SK-N-SH treated with all-trans-retinoic acid at 6 μM for 48 hours (cell line): Measurements from ENCODE around the gene KAT5.

Experiments
- RARB ChIP-seq: fragments of 250-450 bp; sonication (Bioruptor Pico); IDR thresholded peaks from 2 replicates; pipeline ENCODE4 v1.8.0; 2021; ENCODE audit warnings: mild to moderate bottlenecking, moderate library complexity
- ZFP3 ChIP-seq: fragments of 250-450 bp; sonication (Bioruptor Pico); IDR thresholded peaks from 2 replicates; pipeline ENCODE4 v1.5.0; 2020; ENCODE audit warnings: mild to moderate bottlenecking, moderate library complexity
- ZFP30 ChIP-seq: fragments of 450-650 bp; formaldehyde crosslinking; IDR thresholded peaks from 2 replicates; pipeline ENCODE4 v1.5.0; 2022; ENCODE audit warnings: mild to moderate bottlenecking, moderate library complexity
- TF ChIP-seq, protein P1 (sequence below): fragments of 250-450 bp; sonication (Bioruptor Pico); IDR thresholded peaks from 2 replicates; pipeline ENCODE4 v1.8.0; 2020; ENCODE audit warnings: mild to moderate bottlenecking, moderate library complexity, borderline replicate concordance

DNA sequence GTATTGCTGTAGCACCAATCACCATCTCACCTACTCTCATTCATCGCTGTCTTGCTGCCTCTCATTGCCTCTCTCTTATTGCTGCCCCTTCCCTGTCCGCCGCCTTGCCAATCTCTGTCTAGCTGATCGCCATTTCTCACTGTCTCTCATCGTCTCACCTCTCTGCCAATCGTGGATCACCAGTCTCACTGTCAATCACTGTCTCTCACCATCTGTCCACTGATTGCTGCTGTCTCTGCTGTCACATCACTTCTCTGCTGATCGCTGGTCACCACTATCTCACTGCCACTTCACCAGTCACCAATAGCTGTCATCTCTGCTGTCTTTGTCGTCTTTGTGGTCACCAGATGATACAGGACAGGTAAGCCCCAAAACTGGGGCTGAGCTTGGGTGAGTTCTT lies 29.1 kb downstream of the KAT5 start:
- no peak for TF ChIP-seq ZFP30 (CRISPR knock-in tag)
- no peak for TF ChIP-seq RARB (CRISPR knock-in tag)
- TF ChIP-seq ZFP3 (CRISPR knock-in tag) = no peak
- TF ChIP-seq, protein P1, sequence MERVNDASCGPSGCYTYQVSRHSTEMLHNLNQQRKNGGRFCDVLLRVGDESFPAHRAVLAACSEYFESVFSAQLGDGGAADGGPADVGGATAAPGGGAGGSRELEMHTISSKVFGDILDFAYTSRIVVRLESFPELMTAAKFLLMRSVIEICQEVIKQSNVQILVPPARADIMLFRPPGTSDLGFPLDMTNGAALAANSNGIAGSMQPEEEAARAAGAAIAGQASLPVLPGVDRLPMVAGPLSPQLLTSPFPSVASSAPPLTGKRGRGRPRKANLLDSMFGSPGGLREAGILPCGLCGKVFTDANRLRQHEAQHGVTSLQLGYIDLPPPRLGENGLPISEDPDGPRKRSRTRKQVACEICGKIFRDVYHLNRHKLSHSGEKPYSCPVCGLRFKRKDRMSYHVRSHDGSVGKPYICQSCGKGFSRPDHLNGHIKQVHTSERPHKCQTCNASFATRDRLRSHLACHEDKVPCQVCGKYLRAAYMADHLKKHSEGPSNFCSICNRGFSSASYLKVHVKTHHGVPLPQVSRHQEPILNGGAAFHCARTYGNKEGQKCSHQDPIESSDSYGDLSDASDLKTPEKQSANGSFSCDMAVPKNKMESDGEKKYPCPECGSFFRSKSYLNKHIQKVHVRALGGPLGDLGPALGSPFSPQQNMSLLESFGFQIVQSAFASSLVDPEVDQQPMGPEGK (CRISPR knock-in tag) = no peak
